ENCODE results near the gene DAB1.

Gene DAB1

GRCh38 chr1:57316291-57316690 is 107.6 kb downstream of the DAB1 start:
- DNase-seq (ENCODE audit: low spot score), result no peak

- DNase-seq (ENCODE audit: low spot score), result no peak
Measured at GRCh38 chr1:57312869-57313268, 111.0 kb downstream of the DAB1 start.

GRCh38 chr1:57311411-57311810 is 112.4 kb downstream of the DAB1 start:
- no peak for DNase-seq (ENCODE audit: low spot score)

GRCh38 chr1:57311006-57311405 is 112.9 kb downstream of the DAB1 start:
- no peak for DNase-seq (ENCODE audit: low spot score)

GRCh38 chr1:57309630-57310029 is 114.2 kb downstream of the DAB1 start:
- DNase-seq (ENCODE audit: low spot score), result no peak

- no peak for DNase-seq (ENCODE audit: low spot score)
Measured at GRCh38 chr1:57307392-57308170, 116.3 kb downstream of the DAB1 start.

GRCh38 chr1:57304591-57304990 is 119.3 kb downstream of the DAB1 start:
- no peak for DNase-seq (ENCODE audit: low spot score)

GRCh38 chr1:57302812-57303596 is 120.9 kb downstream of the DAB1 start:
- no peak for DNase-seq (ENCODE audit: low spot score)

GRCh38 chr1:57300186-57300585 is 123.7 kb downstream of the DAB1 start:
- no peak for DNase-seq (ENCODE audit: low spot score)

- DNase-seq (ENCODE audit: low spot score), result no peak
Measured at GRCh38 chr1:57296726-57297250, 127.1 kb downstream of the DAB1 start.

- no peak for DNase-seq (ENCODE audit: low spot score)
Measured at GRCh38 chr1:57295326-57295725, 128.5 kb downstream of the DAB1 start.

- DNase-seq (ENCODE audit: low spot score), result no peak
Measured at GRCh38 chr1:57294177-57294576, 129.7 kb downstream of the DAB1 start.

- DNase-seq (ENCODE audit: low spot score), result no peak
Measured at GRCh38 chr1:57293214-57293613, 130.6 kb downstream of the DAB1 start.

GRCh38 chr1:57289781-57290180 is 134.1 kb downstream of the DAB1 start:
- DNase-seq (ENCODE audit: low spot score), result no peak

- DNase-seq (ENCODE audit: low spot score), result no peak
Measured at GRCh38 chr1:57285992-57286391, 137.9 kb downstream of the DAB1 start.

GRCh38 chr1:57282411-57282810 is 141.4 kb downstream of the DAB1 start:
- no peak for DNase-seq (ENCODE audit: low spot score)

- DNase-seq (ENCODE audit: low spot score), result no peak
Measured at GRCh38 chr1:57281324-57281723, 142.5 kb downstream of the DAB1 start.

- DNase-seq (ENCODE audit: low spot score), result no peak
Measured at GRCh38 chr1:57279909-57280666, 143.8 kb downstream of the DAB1 start.

- no peak for DNase-seq (ENCODE audit: low spot score)
Measured at GRCh38 chr1:57278558-57278957, 145.3 kb downstream of the DAB1 start.

- no peak for DNase-seq (ENCODE audit: low spot score)
Measured at GRCh38 chr1:57277681-57278080, 146.2 kb downstream of the DAB1 start.

GRCh38 chr1:57276918-57277317 is 146.9 kb downstream of the DAB1 start:
- DNase-seq (ENCODE audit: low spot score), result no peak

GRCh38 chr1:57272601-57273000 is 151.3 kb downstream of the DAB1 start:
- no peak for DNase-seq (ENCODE audit: low spot score)
